ENCODE results near the gene SETD5.
"Not testable (repeated sequence)": the region's sequence is repeated elsewhere in the genome, so short reads cannot be mapped to it uniquely, and the experiment has no call there.

The SETD5 gene

GRCh38 chr3:9450126-9450525, 52.7 kb downstream of the SETD5 start:
- no peak for DNase-seq (ENCODE audit: low read depth in 4 of 4, low spot score in 1 of 4)

- DNase-seq (ENCODE audit: low read depth in 4 of 4, low spot score in 1 of 4), result no peak
Observed at GRCh38 chr3:9450991-9451390, 53.6 kb downstream of the SETD5 start.

GRCh38 chr3:9452417-9452816, 55.0 kb downstream of the SETD5 start:
- no peak for DNase-seq (ENCODE audit: low read depth in 4 of 4, low spot score in 1 of 4)

GRCh38 chr3:9455596-9456131, 58.2 kb downstream of the SETD5 start:
- DNase-seq (ENCODE audit: low read depth in 4 of 4, low spot score in 1 of 4), result no peak

- no peak for DNase-seq (ENCODE audit: low read depth in 4 of 4, low spot score in 1 of 4)
Observed at GRCh38 chr3:9467451-9467850, 70.0 kb downstream of the SETD5 start.

- DNase-seq (ENCODE audit: low read depth in 4 of 4, low spot score in 1 of 4), result no peak
Observed at GRCh38 chr3:9468460-9468859, 71.0 kb downstream of the SETD5 start.

- DNase-seq (ENCODE audit: low read depth in 4 of 4, low spot score in 1 of 4), result no peak
Observed at GRCh38 chr3:9469986-9470385, 72.6 kb downstream of the SETD5 start.

- no peak for DNase-seq (ENCODE audit: low read depth in 4 of 4, low spot score in 1 of 4)
Observed at GRCh38 chr3:9473496-9474065, 76.2 kb downstream of the SETD5 start.

GRCh38 chr3:9474482-9474881, 77.1 kb downstream of the SETD5 start:
- DNase-seq (ENCODE audit: low read depth in 4 of 4, low spot score in 1 of 4), result no peak

- DNase-seq (ENCODE audit: low read depth in 4 of 4, low spot score in 1 of 4), result no peak
Observed at GRCh38 chr3:9476935-9477334, 79.5 kb downstream of the SETD5 start.

GRCh38 chr3:9480265-9480664, 82.8 kb downstream of the SETD5 start:
- DNase-seq (ENCODE audit: low read depth in 4 of 4, low spot score in 1 of 4), result no peak

- DNase-seq (ENCODE audit: low read depth in 4 of 4, low spot score in 1 of 4), result no peak
Observed at GRCh38 chr3:9485248-9485647, 87.8 kb downstream of the SETD5 start.

- DNase-seq (ENCODE audit: low read depth in 4 of 4, low spot score in 1 of 4), result no peak
Observed at GRCh38 chr3:9491506-9491905, 94.1 kb downstream of the SETD5 start.

GRCh38 chr3:9494036-9494435, 96.6 kb downstream of the SETD5 start:
- not testable (repeated sequence) for DNase-seq (ENCODE audit: low read depth in 4 of 4, low spot score in 1 of 4)

GRCh38 chr3:9496893-9497292, 99.5 kb downstream of the SETD5 start:
- DNase-seq (ENCODE audit: low read depth in 4 of 4, low spot score in 1 of 4), result no peak

- no peak for DNase-seq (ENCODE audit: low read depth in 4 of 4, low spot score in 1 of 4)
Observed at GRCh38 chr3:9497821-9498565, 100.6 kb downstream of the SETD5 start.

- no peak for DNase-seq (ENCODE audit: low read depth in 4 of 4, low spot score in 1 of 4)
Observed at GRCh38 chr3:9498781-9499180, 101.4 kb downstream of the SETD5 start.

GRCh38 chr3:9499455-9500107, 102.2 kb downstream of the SETD5 start:
- no peak for DNase-seq (ENCODE audit: low read depth in 4 of 4, low spot score in 1 of 4)

- peak; percentile 31 to 58 (median 42) for DNase-seq (ENCODE audit: low read depth in 4 of 4, low spot score in 1 of 4)
Observed at GRCh38 chr3:9500108-9501050, 103.0 kb downstream of the SETD5 start.

GRCh38 chr3:9501226-9501625, 103.8 kb downstream of the SETD5 start:
- no peak for DNase-seq (ENCODE audit: low read depth in 4 of 4, low spot score in 1 of 4)

- DNase-seq (ENCODE audit: low read depth in 4 of 4, low spot score in 1 of 4), result peak; percentile 53 to 60 (median 55)
Observed at GRCh38 chr3:9503283-9503682, 105.9 kb downstream of the SETD5 start.
